ENCODE data around the gene TMCC1. TPM values are rescaled to one million over a fixed set of nuclear protein-coding genes. Genes with fewer than 3 reads are reported as not detected.

The TMCC1 gene
- total RNA-seq, 1 experiment from 2014 or later: 6.2 TPM

GRCh38 chr3:129665024-129665768 is 228.3 kb downstream of the TMCC1 start:
- POLR2A ChIA-PET (ENCODE audit: unreplicated experiment): interaction anchor here (0.5 to 0.6 kb wide), 2 partner anchors 28 to 80 kb away, joined by 3 to 10 read pairs; no protein-coding TSS in a partner anchor
- Histone ChIP-seq H3K27ac (ENCODE audit: low read length) (peak overlapping the region; percentile 97), H3K9me2 (replicated peaks; ENCODE audit: low read length) (no peaks in the 10 kb centered on the region), H3K27me3 (ENCODE audit: low read length) (no peaks in the 10 kb centered on the region), H3K9me3 (ENCODE audit: low read length) (no peaks in the 10 kb centered on the region), H3K9ac (ENCODE audit: low read length) (peak overlapping the region; percentile 73), H2AFZ (ENCODE audit: low read length) (no peak overlapping the region), H3K4me2 (ENCODE audit: low read length) (peak overlapping the region; percentile 79), H3F3A (ENCODE audit: low read length, unreplicated experiment) (peaks cover 11% of the 10 kb centered on the region), H3K36me3 (ENCODE audit: low read depth, low read length) (peaks cover 2% of the 10 kb centered on the region; the same call in 1 of the 2 replicates), H4K20me1 (ENCODE audit: low read length) (no peaks in the 10 kb centered on the region), H3K4me3 (ENCODE audit: low read length) (peak overlapping the region; percentile 15; the same call in 1 of the 2 replicates), H3K79me2 (ENCODE audit: low read length) (peaks cover 77% of the 10 kb centered on the region), H3K4me1 (ENCODE audit: insufficient read depth, low read length) (peaks cover 53% of the 10 kb centered on the region)
- intact Hi-C loops (cut with micrococcal nuclease): no loop called here
- CTCF ChIA-PET: no interaction called here
- peak; percentile 76 for DNase-seq
- TF ChIP-seq EZH2 (IDR thresholded peaks at IDR 0.05; ENCODE audit: low read length, unreplicated experiment) (no peak), EZH2phosphoT487 (IDR thresholded peaks at IDR 0.05; ENCODE audit: borderline replicate concordance, low read length) (no peak)
- TF ChIP-seq, protein P1, sequence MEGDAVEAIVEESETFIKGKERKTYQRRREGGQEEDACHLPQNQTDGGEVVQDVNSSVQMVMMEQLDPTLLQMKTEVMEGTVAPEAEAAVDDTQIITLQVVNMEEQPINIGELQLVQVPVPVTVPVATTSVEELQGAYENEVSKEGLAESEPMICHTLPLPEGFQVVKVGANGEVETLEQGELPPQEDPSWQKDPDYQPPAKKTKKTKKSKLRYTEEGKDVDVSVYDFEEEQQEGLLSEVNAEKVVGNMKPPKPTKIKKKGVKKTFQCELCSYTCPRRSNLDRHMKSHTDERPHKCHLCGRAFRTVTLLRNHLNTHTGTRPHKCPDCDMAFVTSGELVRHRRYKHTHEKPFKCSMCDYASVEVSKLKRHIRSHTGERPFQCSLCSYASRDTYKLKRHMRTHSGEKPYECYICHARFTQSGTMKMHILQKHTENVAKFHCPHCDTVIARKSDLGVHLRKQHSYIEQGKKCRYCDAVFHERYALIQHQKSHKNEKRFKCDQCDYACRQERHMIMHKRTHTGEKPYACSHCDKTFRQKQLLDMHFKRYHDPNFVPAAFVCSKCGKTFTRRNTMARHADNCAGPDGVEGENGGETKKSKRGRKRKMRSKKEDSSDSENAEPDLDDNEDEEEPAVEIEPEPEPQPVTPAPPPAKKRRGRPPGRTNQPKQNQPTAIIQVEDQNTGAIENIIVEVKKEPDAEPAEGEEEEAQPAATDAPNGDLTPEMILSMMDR (conservative IDR thresholded peaks at IDR 0.05; ENCODE audit: low read depth, low read length): no peak
- no TSS peak for BruUV-seq (replicated peaks)
- peak; percentile 52 for ATAC-seq

- no peaks in the 10 kb centered on the region for H3K27me3 ChIP-seq (ENCODE audit: low read length)
- no peaks in the 10 kb centered on the region for H3K9me3 ChIP-seq (ENCODE audit: low read length)
- TF ChIP-seq EZH2phosphoT487 (IDR thresholded peaks at IDR 0.05; ENCODE audit: borderline replicate concordance, low read length) (no peak), EZH2 (IDR thresholded peaks at IDR 0.05; ENCODE audit: low read length, unreplicated experiment) (no peak)
- TF ChIP-seq, protein P1 (conservative IDR thresholded peaks at IDR 0.05; ENCODE audit: low read depth, low read length): no peak
- H3K9me2 ChIP-seq (replicated peaks; ENCODE audit: low read length): no peaks in the 10 kb centered on the region
- H4K20me1 ChIP-seq (ENCODE audit: low read length): no peaks in the 10 kb centered on the region
- peak overlapping the region; percentile 97 for H3K27ac ChIP-seq (ENCODE audit: low read length)
- CTCF ChIA-PET: no interaction called here
- intact Hi-C loops (cut with micrococcal nuclease): no loop called here
- H3K4me3 ChIP-seq (ENCODE audit: low read length): peak overlapping the region; percentile 33; the same call in 1 of the 2 replicates
- H3K9ac ChIP-seq (ENCODE audit: low read length): peak overlapping the region; percentile 73
- peak; percentile 33 for DNase-seq
- H3K36me3 ChIP-seq (ENCODE audit: low read depth, low read length): no peaks in the 10 kb centered on the region; the same call in 1 of the 2 replicates
- POLR2A ChIA-PET (ENCODE audit: unreplicated experiment): no interaction called here
- H3K4me1 ChIP-seq (ENCODE audit: insufficient read depth, low read length): peaks cover 53% of the 10 kb centered on the region
- peak overlapping the region; percentile 79 for H3K4me2 ChIP-seq (ENCODE audit: low read length)
- no peak for ATAC-seq
- peaks cover 11% of the 10 kb centered on the region for H3F3A ChIP-seq (ENCODE audit: low read length, unreplicated experiment)
- no TSS peak for BruUV-seq (replicated peaks)
- H3K79me2 ChIP-seq (ENCODE audit: low read length): peaks cover 83% of the 10 kb centered on the region
- H2AFZ ChIP-seq (ENCODE audit: low read length): no peak overlapping the region
Observed at GRCh38 chr3:129663930-129664646, 229.4 kb downstream of the TMCC1 start.
